NCI-H1092 (cell line): Measurements from ENCODE around the gene AGAP4.
"Not testable (repeated sequence)": the region's sequence is repeated elsewhere in the genome, so short reads cannot be mapped to it uniquely, and the experiment has no call there.

Source experiments
- DNase-seq: peaks from one replicate; lab custom pipeline; 2025; lab: John Stamatoyannopoulos, UW

The AGAP4 gene

GRCh38 chr10:45847400-45847799 is at the start of gene AGAP4:
AGAP4 (minus strand) TSS chr10:45847500; CDS start chr10:45847347, 153 bp downstream.
- not testable (repeated sequence) for DNase-seq

DNA sequence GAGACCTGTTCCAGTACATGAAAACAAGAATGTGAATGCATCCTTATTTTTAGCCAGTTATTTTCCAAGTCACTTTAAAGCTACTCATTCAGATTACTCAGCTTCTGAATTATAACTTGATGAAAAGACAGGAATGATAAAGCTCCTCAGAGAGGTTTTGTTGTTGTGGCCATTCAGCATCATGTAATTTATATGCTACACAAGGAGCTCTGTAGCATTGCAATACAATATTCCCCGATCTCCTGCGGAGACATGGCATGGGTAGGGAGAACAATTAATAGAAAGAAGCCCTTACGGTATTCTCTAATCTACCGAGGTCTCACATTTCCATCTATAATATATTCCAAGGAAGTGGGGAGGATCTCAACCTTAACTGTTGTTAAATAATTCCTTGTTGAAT is 43.4 kb upstream of the AGAP4 start:
- not testable (repeated sequence) for DNase-seq

DNA sequence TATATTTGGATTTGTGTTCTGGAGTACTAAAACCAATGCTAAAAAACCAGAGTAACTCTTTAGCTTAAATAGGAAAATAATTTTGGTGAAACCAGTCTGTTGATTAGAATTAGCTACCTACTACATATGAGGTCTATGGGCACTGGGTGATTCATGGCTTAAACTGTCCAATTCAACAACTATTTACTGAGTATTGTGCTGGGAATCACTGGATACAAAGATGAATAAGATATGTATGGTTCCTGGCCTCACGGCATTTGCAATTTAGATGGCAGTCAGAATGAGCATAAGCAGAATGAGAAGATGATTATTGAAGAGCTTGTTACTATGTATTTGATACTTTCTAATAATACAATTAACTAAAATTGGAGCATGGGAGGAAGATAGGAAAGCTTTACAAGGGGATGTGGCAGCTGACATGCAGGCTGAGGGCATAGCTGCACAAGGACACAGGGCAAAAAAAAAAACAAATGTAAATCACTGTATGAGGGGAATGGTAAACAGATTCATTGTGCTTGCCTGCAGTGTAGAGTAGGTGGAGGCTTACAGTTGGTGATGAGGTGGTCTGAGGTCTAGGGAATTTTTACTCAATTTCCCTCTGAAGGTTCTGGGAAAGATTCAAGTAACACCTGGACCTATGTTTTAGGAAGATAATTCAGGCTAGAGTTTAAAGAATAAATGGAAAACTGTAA is 42.4 kb upstream of the AGAP4 start:
- not testable (repeated sequence) for DNase-seq

DNA sequence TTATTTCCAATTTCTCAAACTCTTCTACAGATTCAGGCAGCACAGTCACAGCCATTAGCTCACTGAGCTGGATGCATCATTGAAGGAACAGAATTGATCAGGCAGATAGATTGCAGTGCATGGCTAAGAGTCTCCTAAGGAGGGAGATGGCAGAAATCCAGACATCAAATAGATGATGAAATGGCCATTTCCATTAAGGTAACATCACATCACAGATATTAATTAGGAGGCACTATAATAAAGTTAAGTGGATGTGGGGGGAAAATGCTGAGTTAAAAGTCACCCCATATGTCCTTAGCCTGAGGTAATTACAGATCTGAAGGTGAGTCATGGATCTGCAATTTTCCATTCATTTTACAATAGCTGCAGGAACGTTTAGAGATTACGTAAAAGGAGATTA is 35.6 kb upstream of the AGAP4 start:
- DNase-seq = not testable (repeated sequence)

GRCh38 chr10:45865404-45865803 is 18.1 kb upstream of the AGAP4 start:
- DNase-seq = not testable (repeated sequence)

DNA sequence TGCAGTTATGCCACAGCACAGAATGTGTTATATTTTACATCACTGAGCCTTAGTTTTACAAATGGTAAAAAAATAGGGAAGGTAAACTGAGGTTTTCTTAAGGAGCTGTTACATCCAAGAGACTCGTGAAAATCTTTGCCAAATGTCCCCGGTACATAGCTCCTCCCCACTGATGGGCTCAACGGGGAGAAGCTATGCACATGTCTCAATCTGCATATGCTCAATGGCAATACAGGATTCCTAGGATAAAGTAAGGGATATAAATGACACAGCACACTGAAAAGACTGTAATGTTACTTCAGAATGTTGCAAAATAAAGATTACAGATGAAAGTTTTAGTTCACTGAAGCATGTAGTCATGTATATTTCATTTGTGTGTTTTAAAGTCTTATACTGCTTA is 17.0 kb upstream of the AGAP4 start:
- DNase-seq = not testable (repeated sequence)

DNA sequence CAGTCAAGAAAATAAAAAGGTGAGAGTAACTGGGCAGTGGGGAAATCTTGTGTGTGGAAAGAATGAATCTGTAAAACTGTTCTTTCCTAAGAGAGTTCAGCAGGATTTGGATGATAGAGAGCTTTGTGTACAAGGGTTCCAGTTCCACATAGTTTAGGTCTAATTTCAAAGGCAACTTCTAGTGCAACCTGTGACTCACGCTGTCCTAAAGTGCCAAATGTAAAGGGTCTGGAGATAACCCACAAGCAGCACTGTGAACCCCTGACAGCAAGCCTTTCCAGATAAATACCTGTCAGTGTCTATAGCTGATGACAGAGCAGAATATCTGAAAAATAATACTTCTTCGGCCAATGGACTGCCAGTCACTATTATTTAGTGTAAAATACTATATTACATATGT is 16.3 kb upstream of the AGAP4 start:
- DNase-seq = not testable (repeated sequence)

- not testable (repeated sequence) for DNase-seq
Measured at GRCh38 chr10:45857931-45858330, 10.6 kb upstream of the AGAP4 start.

DNA sequence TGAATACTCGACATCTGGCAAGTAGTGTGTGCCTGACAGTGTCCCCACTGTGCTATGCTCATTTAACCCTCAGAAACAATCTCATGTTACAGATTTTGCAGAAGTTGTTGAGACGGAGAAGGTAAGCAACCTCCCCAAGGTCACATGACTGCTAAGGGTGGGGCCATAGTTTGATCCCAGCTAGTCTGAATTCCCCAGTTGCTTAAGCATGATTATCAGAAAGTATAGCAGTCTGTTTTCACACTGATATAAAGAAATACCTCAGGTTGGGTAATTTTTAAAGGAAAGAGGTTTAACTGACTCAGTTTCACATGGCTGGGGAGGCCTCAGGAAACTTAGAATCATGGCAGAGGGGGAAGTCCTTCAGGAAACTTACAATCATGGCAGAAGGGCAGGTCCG is 1.2 kb upstream of the AGAP4 start:
- not testable (repeated sequence) for DNase-seq

DNA sequence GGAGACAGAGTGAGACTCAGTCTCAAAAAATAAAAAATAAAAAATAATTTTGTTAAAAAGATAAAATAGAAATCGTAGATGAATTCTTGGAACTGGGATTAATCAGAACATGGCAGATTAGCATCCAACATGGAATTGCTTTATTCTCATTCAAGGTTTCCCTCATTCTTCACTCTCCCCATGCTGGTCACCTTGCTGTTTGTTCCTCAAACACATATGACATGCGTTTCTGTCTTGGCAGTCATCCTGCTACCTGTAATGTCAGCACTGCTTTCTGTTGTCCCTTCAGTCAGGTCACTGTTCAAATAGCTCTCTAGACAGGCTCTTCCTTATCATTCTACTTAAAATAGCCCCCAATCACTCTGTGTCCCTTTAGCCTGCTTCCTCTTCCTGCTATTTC is 24.4 kb downstream of the AGAP4 start:
- not testable (repeated sequence) for DNase-seq

DNA sequence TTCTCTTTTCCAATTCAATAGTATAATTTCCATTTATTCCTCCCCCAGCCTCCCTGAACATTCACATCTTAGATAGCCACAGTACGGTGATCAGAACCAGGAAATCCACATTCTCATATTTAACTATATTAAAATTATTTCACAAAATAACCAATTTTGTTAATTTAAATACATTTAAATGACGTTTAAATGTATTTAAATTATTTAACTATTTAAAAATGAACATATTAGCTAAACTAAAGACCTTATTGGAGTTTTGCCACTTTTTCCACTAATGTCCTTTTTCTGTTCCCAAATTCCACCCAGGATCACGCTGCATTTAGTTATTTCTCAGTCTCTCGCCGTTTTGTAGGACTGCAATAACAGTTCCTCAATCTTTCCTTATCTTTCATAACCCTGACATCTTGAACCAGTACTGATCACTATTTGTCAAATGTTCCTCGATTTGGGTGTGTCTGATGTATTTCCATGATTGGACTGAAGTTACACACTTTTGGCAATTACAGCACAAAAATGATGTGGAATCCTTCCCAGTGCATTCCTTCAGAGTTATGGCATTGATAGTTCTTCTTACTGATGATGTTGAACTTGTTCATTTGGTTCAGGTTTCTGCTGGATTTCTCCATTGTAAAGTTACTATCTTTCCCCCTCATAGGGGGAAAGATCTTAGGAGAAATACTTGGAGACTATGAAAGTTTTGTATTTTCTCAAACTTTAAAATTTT is 27.0 kb downstream of the AGAP4 start:
- DNase-seq = not testable (repeated sequence)

DNA sequence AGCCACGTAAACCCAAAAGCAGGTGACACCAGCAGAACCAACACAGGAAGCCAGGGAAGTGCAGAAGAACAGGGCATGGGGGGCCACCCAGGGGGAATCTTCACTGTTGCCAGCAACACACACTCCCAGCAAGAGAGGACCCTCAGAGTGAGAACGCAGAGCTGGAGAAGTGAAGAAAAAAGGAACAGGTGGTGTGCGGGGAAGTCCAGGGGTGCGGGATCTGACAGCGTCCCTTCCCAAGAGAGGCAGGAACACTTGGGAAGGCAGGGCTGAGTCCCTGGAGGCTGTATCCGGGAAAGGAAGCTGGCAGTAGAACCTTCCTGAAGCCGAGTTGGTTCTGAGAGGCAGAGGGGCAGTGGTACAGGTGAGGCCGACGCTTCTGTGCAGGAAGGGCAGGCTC is 27.7 kb downstream of the AGAP4 start:
- DNase-seq = no peak

DNA sequence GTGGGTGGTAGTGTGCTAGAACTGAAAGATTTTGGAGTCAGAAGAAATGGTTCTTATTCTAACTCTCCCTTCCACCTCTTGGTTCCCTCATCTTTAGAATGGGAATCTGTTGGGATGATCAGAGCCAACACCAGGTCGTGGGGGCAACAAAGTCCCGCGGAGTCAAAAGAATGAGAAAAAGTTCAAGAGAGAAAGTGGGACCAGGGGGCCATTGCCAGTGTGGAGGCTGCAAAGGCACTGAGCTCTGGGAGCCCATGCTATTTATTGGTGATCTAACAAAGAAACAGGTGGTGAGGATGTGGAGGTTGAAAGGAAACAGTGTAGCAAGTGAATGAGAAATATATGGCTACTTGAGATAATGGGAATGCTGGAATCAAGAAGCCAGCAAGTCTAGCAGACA is 29.4 kb downstream of the AGAP4 start:
- DNase-seq = no peak

DNA sequence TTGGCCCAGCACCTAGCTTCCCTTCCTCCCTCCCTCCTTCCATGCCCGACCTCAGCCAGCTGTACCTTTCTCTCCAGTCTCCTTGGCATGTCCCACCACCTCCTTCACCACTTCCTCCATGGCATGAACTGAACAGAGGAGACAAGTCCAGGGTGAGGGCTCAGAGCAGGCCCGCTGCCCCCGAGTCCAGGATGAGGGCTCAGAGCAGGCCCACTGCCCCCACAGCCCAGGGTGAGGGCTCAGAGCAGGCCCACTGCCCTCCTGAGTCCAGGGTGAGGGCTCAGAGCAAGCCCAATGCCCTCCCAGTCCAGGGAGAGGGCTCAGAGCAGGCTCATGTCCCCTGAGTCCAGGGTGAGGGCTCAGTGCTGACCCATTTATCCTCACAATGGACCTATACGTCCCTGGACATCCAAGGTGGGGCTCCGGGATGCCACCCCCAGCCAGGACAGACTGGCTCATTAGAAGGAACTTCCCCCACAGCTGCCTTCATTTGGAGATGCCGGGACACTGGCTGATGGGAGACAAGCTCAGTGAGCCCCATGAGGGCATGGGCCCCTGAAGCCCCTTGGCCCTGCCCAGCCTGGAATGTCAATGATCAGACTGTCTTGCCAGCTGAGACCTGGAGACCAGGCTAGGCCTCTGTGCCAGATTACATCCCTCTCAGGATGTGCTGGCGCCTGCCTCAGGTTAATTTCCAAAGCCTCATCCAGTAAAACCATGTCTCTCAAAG is 30.0 kb downstream of the AGAP4 start:
- no peak for DNase-seq

DNA sequence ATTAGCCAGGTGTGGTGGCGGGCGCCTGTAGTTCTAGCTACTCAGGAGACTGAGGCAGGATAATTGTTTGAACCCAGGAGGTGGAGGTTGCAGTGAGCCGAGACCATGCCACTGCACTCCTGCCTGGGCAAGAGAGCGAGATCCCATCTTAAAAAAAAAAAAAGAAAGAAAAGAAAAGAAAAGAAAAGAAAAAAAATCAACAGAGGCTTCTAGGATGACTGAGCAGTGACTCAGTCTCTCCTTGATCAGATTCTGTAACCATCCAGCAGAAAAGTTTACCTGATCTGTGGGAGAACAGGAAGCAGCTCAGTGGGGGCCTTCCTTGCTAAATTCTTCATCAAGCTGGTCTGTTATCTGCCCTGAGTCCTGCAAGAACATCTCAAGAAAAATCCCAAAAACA is 33.2 kb downstream of the AGAP4 start:
- not testable (repeated sequence) for DNase-seq

DNA sequence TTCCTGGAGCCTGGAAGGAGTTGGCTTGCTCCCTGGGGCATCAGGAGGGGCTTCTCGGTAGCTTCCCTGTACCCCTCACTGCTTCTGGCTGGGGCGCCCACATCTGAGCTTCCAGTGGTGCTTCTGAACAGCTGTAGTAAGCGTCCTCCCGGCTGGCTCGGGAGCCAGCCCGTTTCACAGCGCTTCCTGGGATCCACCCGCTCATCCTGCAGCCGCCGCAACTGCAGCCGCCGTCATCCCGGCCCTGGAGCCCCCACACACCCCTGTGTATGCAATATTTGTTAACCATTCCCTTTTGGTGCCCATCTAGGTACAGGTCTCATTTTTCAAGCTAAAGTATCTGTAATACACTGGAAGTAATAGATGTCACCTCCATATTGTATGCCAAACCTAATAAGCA is 34.3 kb downstream of the AGAP4 start:
- not testable (repeated sequence) for DNase-seq

GRCh38 chr10:45811075-45811474 is 36.2 kb downstream of the AGAP4 start:
- DNase-seq = no peak

DNA sequence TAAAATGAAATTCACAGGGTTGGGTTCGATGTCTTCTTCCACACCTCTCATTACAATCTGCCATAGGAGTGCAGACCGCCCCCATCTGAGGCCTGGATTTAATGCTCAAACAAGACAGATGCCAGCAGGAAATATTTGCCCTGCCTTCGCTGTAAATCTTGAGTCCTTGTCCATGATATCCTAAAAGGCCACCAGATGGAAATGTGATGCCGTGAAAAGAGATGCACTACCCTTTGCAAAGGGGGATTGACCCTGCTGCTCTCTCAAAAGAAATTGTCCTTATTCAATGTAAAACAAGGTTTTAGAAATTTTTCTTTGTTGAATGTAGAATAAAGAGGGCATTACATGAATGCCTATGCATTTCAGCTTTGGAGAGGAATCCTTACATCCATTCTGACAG is 37.5 kb downstream of the AGAP4 start:
- no peak for DNase-seq

DNA sequence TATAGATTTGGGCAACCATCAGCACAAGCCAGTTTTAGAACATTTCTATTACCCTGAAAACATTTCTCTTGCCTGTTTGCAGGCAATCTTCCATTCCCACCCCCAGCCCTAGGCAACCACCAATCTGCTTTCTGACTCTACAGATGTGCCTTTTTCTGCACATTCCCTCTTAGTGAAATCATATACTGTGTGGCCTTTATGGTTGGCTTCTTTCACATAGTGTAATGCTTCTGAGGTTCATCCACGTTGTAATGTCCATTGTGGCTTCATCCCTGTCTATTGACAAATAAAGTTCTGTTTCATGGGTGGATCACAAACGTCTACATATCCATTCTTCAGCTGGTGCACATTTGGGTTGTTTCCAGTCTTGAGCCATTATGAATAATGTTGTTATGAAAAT is 42.3 kb downstream of the AGAP4 start:
- DNase-seq = not testable (repeated sequence)

DNA sequence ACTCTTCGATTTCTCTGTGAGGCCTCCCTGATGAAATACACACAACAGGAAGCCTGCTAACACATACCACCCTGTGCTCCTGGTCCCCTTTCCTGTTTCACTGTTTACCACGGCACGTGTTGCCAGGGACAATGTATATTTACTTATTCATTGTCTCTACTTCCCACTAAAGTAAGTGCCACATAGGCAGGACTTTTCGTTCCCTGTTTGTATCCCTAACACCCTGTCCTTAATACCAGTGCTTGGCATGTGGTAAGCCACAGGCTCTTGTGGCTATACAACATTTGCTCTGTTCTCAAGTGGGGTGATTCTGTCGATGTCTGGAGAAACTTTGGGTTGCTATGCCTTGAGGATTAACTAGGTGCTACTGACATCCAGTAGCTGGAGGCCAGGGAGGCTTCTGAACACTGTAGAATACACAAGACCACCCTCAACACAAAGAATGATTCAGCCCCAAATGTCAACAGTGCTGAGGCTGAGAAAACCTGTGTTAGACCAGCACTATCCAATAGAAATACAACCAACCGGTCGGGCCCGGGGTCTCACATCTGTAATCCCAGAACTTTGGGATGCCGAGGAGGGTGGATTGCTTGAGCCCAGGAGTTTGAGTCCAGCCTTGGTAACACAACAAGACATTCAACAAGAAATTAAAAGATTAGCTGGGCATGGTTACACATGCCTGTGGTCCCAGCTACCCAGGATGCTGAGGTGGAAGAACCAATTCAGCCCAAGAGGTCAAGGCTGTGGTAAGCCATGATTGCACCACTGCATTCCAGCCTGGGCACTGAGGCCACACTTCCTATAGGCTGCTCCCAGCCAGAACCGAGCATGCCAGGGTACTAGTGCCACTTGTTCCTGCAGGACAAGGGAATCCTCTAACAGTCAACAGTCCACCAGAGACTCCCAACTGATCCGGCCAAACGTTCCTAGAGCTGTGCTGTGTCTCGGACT is 44.0 kb downstream of the AGAP4 start:
- DNase-seq = not testable (repeated sequence)

DNA sequence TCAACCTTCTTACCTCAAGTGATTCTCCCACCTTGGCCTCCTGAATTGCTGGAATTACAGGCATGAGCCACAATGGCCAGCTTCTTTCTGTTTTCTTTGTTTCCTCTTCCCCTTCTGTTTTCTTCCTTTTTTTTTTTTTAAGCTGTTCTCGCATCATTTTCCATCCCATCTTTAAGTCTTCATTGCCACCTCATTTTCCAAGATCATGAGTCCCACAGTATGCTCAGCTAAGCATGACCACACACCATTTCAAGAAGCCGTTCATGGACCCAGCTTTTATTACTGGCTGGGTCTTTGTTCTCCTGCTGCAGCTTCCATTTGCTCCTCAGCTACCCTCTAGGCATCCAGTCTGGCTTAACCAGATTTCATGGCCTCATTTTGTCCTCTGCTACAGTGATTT is 52.5 kb downstream of the AGAP4 start:
- DNase-seq = not testable (repeated sequence)
